Measurements from ENCODE around the gene INTS2. TPM values are rescaled to one million over a fixed set of nuclear protein-coding genes. Genes with fewer than 3 reads are reported as not detected.

The INTS2 gene
- total RNA-seq, 2 experiments from 2014 or later, result 8.5 to 8.7 TPM

DNA sequence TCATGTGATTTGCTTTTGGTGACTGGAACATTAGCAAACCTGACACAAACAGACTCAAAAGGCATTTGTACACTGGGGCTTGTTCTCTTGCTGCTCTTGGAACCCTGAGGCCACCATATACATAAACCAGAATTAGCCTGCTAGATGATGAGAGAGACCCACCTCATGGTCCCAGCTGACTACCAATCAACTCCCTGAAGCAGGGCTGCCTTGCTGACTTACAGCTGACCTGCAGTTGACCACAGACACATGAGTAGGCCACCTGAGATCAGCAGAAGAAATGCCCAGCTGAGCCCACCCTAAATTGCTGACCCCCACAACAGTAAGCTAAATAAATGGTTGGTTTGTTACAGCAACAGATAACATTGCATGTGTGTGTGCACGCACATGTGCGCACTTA is 93.2 kb downstream of the INTS2 start:
- no peaks in the 10 kb centered on the region for H3K4me1 Mint-ChIP-seq (ENCODE audit: low read depth)
- intact Hi-C loops (cut with DNase I, micrococcal nuclease), result loop anchor here (5.0 to 10.0 kb wide), 4 partner anchors 197 to 1117 kb away; no protein-coding TSS in a partner anchor
- H3K27ac Mint-ChIP-seq, result no peak overlapping the region
- H3K9me3 Mint-ChIP-seq, result no peaks in the 10 kb centered on the region
- CTCF ChIA-PET, result interaction anchor here (1.4 kb wide), 1 partner anchor 422 kb away, joined by 5 read pairs; no protein-coding TSS in a partner anchor
- no peaks in the 10 kb centered on the region for H3K4me1 ChIP-seq (ENCODE audit: insufficient read depth, low read length)
- ATAC-seq (ENCODE audit: poor library complexity) (no peak), DNase-seq (no peak)
- no peaks in the 10 kb centered on the region for H3K36me3 Mint-ChIP-seq (ENCODE audit: low read depth)
- H3K27ac ChIP-seq (ENCODE audit: low read depth in 1 of 2, low read length in 2 of 2), result no peak overlapping the region
- H3K27me3 Mint-ChIP-seq, result no peaks in the 10 kb centered on the region
- H3K36me3 ChIP-seq (ENCODE audit: insufficient read depth, low read length), result no peaks in the 10 kb centered on the region
- TF ChIP-seq CTCF (IDR thresholded peaks at IDR 0.05), result no peak
- no peaks in the 10 kb centered on the region for H3K27me3 ChIP-seq (ENCODE audit: control insufficient read depth in 1 of 2, insufficient read depth in 2 of 2, low read length in 2 of 2)
- no peak overlapping the region for H3K4me3 ChIP-seq (ENCODE audit: low read length)
- POLR2A ChIA-PET, result no interaction called here
- H3K4me3 Mint-ChIP-seq, result no peak overlapping the region
- H3K9me3 ChIP-seq (ENCODE audit: control insufficient read depth in 1 of 2, insufficient read depth in 1 of 2, low read length in 2 of 2), result no peaks in the 10 kb centered on the region

DNA sequence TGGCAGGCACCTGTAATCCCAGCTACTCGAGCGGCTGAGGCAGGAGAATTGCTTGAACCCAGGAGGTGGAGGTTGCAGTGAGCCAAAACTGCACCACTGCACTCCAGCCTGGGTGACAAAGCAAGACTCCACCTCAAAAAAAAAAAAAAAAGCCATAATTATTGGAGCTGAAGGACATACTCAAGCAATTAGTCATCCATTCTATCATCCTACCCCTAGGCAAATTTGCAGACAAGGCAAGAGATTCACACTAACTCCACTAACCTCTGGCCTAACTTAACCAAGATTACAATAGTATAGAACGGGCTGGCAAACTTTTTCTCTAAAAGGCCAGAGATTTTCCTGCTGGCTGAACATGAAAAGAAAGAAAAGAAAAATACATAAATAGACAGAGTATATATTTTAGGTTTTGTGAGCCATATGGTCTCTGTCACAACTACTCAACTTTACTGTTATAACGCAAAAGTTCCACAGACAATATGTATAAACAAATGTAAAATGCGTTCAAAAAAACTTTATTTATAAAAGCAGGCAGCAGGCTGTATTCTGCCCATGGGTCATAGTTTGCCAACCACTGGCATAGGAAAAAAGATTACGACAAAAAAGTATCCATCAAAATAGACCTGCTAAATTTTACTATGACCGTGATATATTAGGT is 94.1 kb downstream of the INTS2 start:
- H3K9me3 Mint-ChIP-seq, result no peaks in the 10 kb centered on the region
- no peak for ATAC-seq (ENCODE audit: poor library complexity)
- no peak overlapping the region for H3K4me3 ChIP-seq (ENCODE audit: low read length)
- H3K9me3 ChIP-seq (ENCODE audit: control insufficient read depth in 1 of 2, insufficient read depth in 1 of 2, low read length in 2 of 2), result no peaks in the 10 kb centered on the region
- intact Hi-C loops (cut with DNase I, micrococcal nuclease), result loop anchor here in 1 of 2 experiments (10.0 kb wide), 1 partner anchor 829 kb away; no protein-coding TSS in a partner anchor
- no peaks in the 10 kb centered on the region for H3K4me1 ChIP-seq (ENCODE audit: insufficient read depth, low read length)
- H3K4me3 Mint-ChIP-seq, result no peak overlapping the region
- H3K27ac ChIP-seq (ENCODE audit: low read depth in 1 of 2, low read length in 2 of 2), result no peak overlapping the region
- H3K36me3 ChIP-seq (ENCODE audit: insufficient read depth, low read length), result no peaks in the 10 kb centered on the region
- CTCF ChIA-PET, result interaction anchor here (1.4 kb wide), 1 partner anchor 421 kb away, joined by 5 read pairs; no protein-coding TSS in a partner anchor
- TF ChIP-seq CTCF (IDR thresholded peaks at IDR 0.05), result no peak
- no peak for DNase-seq
- no peaks in the 10 kb centered on the region for H3K36me3 Mint-ChIP-seq (ENCODE audit: low read depth)
- no peaks in the 10 kb centered on the region for H3K27me3 Mint-ChIP-seq
- no peaks in the 10 kb centered on the region for H3K4me1 Mint-ChIP-seq (ENCODE audit: low read depth)
- H3K27me3 ChIP-seq (ENCODE audit: control insufficient read depth in 1 of 2, insufficient read depth in 2 of 2, low read length in 2 of 2), result no peaks in the 10 kb centered on the region
- no peak overlapping the region for H3K27ac Mint-ChIP-seq
- POLR2A ChIA-PET, result no interaction called here

DNA sequence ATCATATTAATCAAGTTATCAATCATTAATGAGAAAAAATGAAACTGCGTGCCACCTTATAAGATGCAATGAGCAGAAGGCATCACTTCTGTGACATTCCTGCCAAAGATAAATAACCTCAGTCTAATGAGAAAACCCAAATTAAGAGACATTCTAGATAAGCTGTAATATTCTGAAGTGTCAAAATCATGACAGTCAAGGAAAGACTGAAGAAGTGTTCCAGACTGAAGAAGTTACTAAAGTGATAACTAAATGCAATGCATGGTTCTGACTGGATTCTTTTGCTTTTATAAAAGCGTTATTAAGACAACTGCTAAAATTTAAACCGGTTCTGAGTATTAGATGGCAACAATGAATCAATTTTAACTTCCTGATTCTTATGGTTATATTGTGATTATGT is 95.3 kb downstream of the INTS2 start:
- no peaks in the 10 kb centered on the region for H3K36me3 Mint-ChIP-seq (ENCODE audit: low read depth)
- ATAC-seq (ENCODE audit: poor library complexity) (no peak), DNase-seq (no peak)
- H3K27me3 Mint-ChIP-seq, result no peaks in the 10 kb centered on the region
- H3K4me1 Mint-ChIP-seq (ENCODE audit: low read depth), result no peaks in the 10 kb centered on the region
- Histone ChIP-seq H3K27ac (ENCODE audit: low read depth in 1 of 2, low read length in 2 of 2) (no peak overlapping the region), H3K4me1 (ENCODE audit: insufficient read depth, low read length) (no peaks in the 10 kb centered on the region), H3K27me3 (ENCODE audit: control insufficient read depth in 1 of 2, insufficient read depth in 2 of 2, low read length in 2 of 2) (no peaks in the 10 kb centered on the region), H3K36me3 (ENCODE audit: insufficient read depth, low read length) (no peaks in the 10 kb centered on the region), H3K9me3 (ENCODE audit: control insufficient read depth in 1 of 2, insufficient read depth in 1 of 2, low read length in 2 of 2) (peaks cover 0 to 2% of the 10 kb centered on the region in 2 experiments), H3K4me3 (ENCODE audit: low read length) (no peak overlapping the region)
- TF ChIP-seq CTCF (IDR thresholded peaks at IDR 0.05), result no peak
- intact Hi-C loops (cut with DNase I, micrococcal nuclease), result loop anchor here in 1 of 2 experiments (10.0 kb wide), 1 partner anchor 828 kb away; no protein-coding TSS in a partner anchor
- ChIA-PET POLR2A (no interaction called here), CTCF (no interaction called here)
- H3K27ac Mint-ChIP-seq, result no peak overlapping the region
- H3K4me3 Mint-ChIP-seq, result no peak overlapping the region
- H3K9me3 Mint-ChIP-seq, result no peaks in the 10 kb centered on the region
